ENCODE measurements around the gene CYTH3.

- TF ChIP-seq POLR2A (IDR thresholded peaks at IDR 0.05) (no peak), CTCF (IDR thresholded peaks at IDR 0.05 in 8 of 11, conservative IDR thresholded peaks at IDR 0.05 in 3 of 11) (no peak)
Observed at GRCh38 chr7:6294839-6295238, 22.4 kb upstream of the CYTH3 start.

Measured in spleen (tissue), 7 donors.